ENCODE measurements around the gene ABCC5.

DNA sequence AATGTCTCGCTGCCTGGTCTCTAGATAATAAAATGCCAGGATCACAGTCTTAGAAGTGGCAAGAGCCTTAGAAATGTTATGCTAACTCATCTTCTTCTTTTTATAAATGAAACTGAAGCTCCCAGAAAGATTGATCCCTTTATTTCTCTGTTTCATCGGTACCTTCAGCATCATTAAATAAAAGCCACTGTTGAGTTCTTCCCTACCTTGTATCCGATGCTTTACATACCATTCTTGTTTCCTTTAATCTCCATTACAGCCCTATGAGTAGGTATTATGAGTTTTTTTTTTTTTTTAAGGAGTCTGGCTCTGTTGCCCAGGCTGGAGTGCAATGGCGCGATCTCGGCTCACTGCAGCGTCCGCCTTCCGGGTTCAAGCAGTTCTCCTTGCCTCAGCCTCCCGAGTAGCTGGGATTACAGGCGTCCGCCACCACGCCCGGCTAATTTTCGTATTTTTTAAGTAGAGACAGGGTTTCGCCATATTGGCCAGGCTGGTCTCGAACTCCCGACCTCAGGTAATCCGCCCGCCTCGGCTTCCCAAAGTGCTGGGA, 815 bp upstream of the ABCC5 start:
- TF ChIP-seq, protein P1, sequence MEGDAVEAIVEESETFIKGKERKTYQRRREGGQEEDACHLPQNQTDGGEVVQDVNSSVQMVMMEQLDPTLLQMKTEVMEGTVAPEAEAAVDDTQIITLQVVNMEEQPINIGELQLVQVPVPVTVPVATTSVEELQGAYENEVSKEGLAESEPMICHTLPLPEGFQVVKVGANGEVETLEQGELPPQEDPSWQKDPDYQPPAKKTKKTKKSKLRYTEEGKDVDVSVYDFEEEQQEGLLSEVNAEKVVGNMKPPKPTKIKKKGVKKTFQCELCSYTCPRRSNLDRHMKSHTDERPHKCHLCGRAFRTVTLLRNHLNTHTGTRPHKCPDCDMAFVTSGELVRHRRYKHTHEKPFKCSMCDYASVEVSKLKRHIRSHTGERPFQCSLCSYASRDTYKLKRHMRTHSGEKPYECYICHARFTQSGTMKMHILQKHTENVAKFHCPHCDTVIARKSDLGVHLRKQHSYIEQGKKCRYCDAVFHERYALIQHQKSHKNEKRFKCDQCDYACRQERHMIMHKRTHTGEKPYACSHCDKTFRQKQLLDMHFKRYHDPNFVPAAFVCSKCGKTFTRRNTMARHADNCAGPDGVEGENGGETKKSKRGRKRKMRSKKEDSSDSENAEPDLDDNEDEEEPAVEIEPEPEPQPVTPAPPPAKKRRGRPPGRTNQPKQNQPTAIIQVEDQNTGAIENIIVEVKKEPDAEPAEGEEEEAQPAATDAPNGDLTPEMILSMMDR (conservative IDR thresholded peaks at IDR 0.05; ENCODE audit: low read length), result no peak
- no peak for TF ChIP-seq EZH2phosphoT487 (IDR thresholded peaks at IDR 0.05; ENCODE audit: borderline replicate concordance)

Data from Loucy (cell line).